GM12873 (cell line): ENCODE results near the gene C9orf152.

Experiments used
- TF ChIP-seq, protein P1 (sequence below): IDR thresholded peaks from 2 replicates; pipeline ENCODE4 v1.5.1; 2012; ENCODE audit warnings: low read depth, mild to moderate bottlenecking, moderate library complexity, low read length, control low read depth; ENCODE audit not compliant: insufficient read depth; ENCODE audit errors: missing control alignments

The C9orf152 gene, protein sequence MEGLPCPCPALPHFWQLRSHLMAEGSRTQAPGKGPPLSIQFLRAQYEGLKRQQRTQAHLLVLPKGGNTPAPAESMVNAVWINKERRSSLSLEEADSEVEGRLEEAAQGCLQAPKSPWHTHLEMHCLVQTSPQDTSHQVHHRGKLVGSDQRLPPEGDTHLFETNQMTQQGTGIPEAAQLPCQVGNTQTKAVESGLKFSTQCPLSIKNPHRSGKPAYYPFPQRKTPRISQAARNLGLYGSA

DNA sequence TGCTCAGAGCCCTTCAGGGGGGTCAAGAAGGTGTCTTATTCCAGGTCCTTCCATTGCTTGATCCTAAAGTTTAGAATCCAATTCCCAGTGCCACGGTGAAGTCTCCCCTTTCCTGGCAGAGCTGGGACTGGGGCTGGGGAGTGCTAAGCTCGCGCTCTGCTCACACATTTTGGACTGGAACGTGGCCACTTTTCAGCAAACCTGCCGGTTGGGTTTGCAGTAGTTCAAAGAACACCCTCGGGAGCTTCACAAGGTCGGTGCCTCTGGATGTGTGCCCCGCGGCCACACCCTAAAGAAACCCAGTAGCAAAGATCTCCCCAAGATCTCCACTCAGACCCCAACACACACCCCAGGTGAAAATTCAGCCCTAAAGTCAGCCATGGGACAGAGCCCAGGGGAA is at the start of gene C9orf152:
C9orf152 (minus strand) TSS at position 129 of the 400 bp plus-strand sequence. CDS start 580 bp downstream, outside the sequence.
- TF ChIP-seq, protein P1, sequence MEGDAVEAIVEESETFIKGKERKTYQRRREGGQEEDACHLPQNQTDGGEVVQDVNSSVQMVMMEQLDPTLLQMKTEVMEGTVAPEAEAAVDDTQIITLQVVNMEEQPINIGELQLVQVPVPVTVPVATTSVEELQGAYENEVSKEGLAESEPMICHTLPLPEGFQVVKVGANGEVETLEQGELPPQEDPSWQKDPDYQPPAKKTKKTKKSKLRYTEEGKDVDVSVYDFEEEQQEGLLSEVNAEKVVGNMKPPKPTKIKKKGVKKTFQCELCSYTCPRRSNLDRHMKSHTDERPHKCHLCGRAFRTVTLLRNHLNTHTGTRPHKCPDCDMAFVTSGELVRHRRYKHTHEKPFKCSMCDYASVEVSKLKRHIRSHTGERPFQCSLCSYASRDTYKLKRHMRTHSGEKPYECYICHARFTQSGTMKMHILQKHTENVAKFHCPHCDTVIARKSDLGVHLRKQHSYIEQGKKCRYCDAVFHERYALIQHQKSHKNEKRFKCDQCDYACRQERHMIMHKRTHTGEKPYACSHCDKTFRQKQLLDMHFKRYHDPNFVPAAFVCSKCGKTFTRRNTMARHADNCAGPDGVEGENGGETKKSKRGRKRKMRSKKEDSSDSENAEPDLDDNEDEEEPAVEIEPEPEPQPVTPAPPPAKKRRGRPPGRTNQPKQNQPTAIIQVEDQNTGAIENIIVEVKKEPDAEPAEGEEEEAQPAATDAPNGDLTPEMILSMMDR = no peak

DNA sequence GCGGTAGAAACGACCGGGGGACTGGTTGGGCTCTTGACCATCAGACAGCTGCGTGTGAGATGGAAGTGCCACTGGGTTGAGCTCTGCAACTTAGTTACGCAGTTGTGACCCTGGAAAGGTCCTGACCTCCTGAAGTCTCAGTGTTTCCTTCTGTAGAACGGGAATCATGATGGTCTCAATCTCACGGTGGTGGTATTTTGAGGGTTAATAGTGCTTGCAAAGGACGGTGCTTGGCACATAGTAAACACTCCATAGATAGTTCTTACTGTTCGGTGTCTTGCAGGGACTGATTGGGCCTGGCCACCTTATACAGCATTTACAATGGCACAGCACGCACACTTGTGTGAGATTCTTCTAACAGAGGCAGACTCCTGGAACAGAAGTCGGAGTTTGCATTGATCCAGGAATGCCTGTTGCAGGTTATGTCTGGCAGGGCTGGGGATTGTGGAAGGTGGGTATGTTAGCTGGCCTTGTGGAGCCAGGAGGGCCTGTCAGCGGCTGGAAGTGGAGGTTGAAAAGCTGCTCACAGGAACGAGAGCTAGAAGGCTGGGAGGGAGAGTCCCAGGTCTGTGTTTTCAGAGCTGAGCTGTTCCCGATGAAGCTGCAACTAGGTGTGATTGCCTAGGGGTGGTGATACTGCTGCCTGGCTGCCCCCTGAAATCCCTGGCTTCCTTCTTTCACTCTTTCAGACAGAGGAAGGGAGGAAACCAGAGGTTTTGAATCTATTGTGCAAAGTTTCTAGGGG is 49.3 kb upstream of the C9orf152 start:
- TF ChIP-seq, protein P1 = no peak

DNA sequence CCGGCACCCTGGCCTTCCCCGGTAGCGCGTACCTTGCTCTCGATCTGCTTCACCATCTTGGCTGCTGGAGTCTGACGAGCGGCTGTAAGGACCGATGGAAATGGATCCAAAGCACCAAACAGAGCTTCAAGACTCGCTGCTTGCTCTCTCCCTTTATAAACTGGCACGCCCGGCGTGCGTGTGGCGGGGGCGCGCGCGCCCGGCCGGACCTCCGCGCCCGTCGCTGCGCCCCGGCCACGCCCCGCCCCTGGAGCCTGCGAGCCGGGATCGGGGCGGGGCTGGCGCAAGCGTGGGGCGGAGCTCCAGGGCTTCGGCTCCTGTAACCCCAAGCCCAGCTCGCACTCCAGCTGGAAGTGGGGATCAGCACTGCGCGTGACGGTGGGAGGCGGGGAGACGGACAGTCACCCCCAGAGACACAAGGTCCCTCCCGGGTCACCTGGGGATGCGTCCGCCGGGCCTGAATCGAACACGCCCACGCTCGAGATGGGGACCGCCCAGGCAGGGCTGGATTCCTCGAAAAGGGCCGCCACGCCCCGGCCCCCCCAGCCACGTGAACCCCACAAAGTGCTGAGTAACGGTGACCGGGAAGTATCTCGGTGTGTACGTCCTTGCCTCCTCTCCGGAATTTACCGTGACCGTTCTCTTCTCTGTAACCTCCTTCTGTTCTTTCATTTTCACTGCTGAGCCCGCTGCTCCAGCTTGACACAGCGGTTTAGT is 48.6 kb upstream of the C9orf152 start, which contains the start of gene TXN:
TXN (minus strand) TSS at position 128 of the 717 bp plus-strand sequence; CDS start at position 56, 72 bp downstream.
- TF ChIP-seq, protein P1 = no peak

DNA sequence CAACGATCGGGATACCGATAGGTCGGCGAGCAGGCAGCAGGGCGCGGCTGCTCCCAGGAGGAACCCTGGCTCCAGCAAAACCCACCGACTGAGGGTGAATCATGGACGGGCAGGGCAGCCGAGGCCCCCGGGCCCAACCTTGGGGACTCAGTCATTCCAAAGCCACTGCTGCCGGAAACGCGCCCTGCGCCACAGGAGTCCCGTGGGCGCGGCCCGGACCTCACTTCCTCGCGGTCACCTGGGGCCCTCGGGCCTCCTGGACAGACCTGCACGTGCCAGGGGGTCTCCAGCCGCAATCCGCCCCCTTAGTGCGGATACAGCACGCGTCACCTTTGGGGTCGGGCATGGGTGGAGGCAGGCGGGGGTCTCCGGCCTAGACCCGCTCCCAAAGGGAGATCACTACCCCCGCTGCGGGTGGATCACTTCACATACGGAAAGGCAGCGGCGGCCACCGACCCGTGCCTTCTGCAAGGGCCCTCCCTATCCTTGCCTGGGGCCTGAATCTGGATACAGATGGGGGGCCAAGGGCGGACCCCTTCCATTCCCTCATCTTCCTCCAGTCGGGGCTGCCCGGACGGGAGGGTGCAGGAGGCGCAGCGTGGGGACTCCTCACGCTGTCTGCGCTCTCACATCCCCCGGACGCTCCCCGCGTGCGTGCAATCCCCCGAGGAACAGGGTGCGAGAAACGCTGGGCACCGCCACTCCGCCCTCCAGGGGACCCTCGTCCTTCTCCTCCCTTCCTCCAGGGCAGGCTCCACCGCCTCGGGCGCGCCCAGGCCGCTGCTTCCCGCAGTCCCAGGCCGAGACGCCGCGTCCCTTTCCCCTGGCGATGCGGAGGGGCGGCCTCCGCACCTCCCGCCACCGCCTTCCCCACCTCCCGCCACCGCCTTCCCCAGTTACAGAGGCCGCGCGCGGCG is 47.8 kb upstream of the C9orf152 start:
- TF ChIP-seq, protein P1 = no peak

DNA sequence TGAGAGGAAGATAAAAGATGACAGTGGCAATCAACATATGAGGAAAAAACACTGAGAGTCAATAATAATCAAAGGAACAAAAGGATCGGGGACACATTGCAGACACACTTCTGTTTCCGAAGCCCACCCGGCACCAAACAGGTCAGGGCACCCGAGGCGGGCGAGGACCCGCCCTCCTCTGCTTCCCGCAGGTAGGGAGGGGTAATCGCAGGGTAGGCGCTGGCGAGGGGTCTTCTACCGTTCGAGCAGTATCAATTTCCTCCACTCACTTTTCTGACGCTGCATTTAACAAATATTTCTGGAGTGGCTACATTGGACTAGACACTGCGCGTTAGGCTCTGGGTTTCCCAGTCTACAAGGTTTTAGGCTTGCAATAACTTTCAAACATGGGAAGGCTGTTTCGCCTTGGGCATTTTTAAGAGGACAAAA is 47.1 kb upstream of the C9orf152 start:
- TF ChIP-seq, protein P1 = no peak

DNA sequence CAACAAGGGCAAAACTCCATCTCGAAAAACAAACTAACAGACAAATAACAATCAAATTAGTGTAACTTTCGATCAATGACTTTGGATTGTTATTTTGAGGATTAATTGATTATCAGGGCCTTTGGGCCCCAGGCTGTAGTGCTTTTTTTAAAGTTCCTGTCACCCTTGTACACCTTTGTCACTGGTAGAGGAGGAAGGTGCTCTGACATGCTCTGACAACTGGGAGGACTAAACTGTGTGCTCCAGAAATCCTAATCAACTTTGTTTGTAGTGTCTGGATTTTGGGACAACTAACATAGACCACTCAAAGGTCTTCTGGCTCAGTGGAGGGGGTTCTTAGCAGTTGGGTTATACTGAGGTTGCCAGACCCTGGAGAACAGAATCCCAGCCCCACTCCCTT is 46.5 kb upstream of the C9orf152 start:
- TF ChIP-seq, protein P1 = no peak
